NCI-H2029 treated with DMSO at 0.1 percent for 48 hours (cell line): ENCODE data around the gene LENG1.

ENCODE experiments used
- DNase-seq: peaks from one replicate; lab custom pipeline; 2025; lab: John Stamatoyannopoulos, UW

Gene LENG1

DNA sequence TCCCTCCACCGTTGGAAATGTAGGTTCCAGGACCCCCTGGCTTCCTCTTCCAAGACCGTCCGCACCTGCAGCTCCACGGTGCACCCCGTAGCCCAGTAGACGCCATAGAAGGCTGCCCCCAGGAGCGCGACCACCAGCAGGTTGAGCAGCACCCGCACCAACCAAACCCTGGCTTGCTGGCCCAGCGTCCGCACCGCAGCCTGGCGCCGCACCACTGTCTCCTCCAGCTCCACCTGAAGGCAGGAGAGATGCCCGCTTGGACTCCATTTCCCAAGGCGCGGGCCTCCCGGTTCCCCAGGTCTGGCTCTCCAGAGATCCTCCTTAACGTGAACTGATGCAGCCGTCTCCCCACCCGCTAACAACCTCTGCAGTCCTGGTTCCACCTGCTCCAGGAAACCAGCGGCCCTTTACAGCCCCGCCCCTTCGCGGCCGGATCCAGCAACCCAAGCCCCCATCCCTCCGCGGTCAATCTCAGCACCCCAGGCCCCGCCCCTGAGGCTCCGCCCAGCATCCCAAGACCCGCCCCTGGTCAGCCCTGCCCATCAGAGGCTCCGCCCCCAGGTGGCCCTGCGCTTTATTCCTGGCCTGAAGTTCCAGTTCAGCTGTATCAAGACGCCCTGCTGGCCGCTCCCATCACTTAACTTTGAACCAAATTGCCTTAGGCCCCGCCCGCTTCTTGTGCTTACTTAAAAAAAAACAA is 5.0 kb upstream of the LENG1 start:
- peak; percentile 10 for DNase-seq

DNA sequence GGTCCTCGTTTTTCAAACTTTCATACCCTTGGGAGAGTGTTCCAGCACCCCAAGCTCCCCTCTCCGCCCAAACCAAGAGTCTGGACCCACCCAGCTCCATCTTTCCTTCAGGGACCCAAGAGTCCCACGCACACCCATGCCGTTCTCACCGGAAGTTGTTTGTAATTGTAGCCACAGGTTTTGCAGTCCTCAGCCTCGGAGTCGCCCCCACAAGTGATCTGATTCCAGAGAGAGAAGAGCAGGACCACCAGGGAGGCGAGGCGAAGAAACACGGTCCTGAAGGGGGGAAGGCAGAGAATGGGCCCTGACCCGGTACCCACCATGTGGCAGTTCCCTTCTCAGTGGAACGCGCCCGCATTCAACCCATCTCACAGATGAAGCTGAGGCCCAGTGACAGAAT is 3.4 kb upstream of the LENG1 start:
- DNase-seq = no peak

DNA sequence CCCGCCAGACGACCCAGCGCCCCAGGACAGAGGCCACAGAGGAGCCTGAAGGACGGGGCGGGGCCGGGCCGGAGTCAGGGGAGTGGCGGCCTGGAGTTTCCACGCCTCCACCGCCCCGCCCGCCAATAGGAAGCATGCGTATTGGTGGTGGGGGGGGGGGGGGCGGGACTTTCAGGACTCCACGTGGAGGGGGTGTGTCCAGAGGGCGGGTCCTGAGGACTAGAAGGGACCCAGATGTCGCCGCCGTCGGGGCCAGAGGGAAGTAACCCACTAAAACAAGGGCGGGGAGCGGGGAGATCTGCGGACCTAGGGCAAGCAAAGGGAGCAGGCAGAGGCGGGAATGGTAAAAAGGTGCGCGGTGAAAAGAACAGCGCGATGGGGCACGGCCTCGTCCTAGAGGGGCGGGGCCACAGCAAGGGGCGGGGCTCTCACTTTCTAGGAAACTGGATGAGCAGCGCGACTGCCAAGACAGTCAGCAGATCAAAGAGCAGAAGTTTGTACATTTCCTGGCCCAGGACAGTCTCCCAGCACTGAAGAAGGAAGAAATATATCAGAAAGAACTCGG is 2.8 kb upstream of the LENG1 start:
- peak; percentile 41 for DNase-seq

GRCh38 chr19:54160854-54161253 is 1.3 kb upstream of the LENG1 start:
- no peak for DNase-seq

DNA sequence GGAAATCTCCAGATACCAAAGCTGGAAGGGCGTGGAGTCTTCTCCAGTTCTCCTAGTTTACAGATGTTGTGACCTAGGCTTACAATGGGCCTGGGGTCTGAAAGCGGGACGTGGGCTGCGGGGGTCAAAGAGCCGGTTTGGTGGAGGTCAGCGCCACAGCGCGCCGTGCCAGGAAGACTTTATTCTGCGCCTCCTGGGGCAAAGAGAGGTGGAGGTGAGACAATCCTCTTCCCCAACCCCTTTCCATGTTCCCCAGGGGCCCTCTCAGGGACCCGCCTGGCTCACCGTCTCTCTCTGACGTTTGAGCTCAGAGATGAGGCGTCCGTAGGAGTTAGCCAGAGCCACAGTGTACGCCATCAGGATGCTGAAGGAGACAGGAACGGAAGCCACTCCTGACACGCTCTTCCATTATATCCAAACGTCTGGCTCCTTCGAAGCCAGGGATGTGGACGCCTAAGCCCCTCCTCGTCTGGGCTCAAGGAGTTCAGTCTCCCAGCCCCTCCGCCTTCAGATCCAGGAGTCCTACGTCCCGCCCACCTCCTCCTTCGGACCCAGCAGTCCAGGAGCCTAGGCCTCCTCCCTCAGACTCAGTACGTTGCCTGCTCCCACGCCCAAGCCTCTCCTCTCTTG is 776 bp upstream of the LENG1 start:
- DNase-seq = no peak

DNA sequence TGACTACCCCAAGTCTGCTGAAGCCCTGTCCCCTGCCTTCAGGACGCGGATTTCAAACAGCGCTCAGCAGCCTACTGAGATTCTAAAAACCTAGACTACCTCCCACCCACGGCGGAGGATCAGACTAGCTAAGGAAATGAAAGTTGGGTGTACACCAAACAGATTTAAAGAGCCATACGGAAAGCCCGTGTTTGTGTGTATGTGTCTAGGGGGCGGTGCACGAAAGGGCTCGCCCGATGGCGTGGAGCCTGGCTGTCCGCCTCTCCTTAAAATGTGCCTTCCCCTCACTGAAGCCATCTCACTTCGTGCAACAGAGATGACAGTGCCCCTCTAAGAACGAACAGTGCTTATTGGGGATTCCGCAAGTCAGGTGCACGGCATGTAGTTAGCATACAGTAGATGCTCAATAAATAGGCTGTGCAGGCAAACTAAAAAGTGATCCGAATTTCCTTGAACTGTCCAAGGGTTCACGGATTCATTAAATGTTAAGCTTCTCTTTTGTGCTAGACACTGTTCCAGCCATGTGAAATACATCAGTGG is 639 bp downstream of the LENG1 start:
- DNase-seq = no peak

- no peak for DNase-seq
These were observed 2.6 kb downstream of the LENG1 start for GRCh38 chr19:54156953-54157352.

GRCh38 chr19:54156490-54156889 is 3.0 kb downstream of the LENG1 start:
- no peak for DNase-seq

- no peak for DNase-seq
These were observed 3.8 kb downstream of the LENG1 start for GRCh38 chr19:54155694-54156093.

- no peak for DNase-seq
These were observed 4.7 kb downstream of the LENG1 start for GRCh38 chr19:54154603-54155345.

GRCh38 chr19:54153731-54154326 is 5.7 kb downstream of the LENG1 start:
- no peak for DNase-seq

GRCh38 chr19:54152878-54153524 is 6.5 kb downstream of the LENG1 start:
- DNase-seq = no peak

- DNase-seq = no peak
These were observed 7.3 kb downstream of the LENG1 start for GRCh38 chr19:54152267-54152666.

DNA sequence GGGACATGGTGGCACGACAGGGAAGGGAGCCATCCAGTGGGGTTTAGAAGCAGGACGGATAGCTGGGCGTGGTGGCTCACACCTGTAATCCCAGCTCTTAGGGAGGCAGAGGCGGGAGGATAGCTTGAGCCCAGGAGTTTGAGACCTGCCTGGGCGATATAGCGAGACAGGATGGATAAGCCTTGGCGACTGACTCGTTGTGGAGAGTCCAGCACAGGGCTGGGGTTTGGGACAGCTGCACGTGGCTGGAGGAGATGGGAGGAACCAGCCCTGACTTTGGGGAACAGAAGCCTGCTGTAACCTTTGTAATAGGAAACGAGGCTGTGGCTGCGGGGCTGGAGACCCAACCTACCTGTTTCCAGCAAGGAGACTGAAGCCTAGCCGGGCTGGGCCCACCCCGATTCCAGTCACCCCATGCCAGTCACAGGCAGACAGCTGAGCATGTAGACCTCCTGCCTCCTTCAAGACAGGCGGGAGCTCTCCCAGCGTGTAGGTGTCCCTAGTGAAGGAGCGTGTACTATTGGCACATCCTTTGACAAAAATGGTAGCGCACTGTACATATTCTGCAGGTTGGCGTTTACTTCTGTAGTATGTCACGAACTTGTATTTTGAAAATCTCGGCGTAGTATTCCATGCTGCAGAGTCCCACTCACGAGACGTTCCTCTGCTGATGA is 8.0 kb downstream of the LENG1 start:
- no peak for DNase-seq

- DNase-seq = no peak
These were observed 10.3 kb downstream of the LENG1 start for GRCh38 chr19:54149021-54149812.

DNA sequence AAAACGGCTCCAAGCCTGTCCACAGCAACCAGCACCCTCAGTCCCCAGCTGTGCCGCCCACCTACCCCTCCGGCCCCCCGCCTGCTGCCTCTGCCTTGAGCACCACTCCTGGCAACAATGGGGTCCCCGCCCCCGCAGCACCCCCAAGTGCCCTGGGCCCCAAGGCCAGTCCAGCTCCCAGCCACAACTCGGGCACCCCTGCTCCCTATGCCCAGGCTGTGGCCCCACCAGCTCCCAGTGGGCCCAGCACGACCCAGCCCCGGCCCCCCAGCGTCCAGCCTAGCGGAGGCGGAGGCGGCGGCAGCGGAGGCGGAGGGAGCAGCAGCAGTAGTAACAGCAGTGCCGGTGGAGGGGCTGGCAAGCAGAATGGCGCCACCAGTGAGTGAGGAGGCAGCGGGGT is 11.4 kb downstream of the LENG1 start:
- DNase-seq = no peak

DNA sequence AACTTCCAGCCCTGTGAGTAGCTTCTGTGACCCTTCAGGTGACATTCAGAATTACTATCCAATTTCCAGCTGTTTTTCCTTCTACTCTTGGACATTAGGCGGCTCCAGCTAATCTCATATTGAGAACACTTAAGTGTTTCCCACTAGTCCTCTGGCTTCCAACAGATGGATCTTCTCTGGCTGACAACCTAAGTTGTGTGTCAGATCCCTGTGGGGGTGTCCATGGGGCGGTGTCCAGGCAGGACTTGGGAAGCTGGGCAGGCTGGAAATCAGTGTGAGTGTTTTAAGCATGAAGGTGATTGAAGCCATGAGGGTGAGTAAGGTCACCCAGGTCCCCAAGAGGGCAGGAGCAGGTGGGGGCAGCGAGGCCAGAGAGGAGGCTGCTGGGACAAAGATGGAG is 11.8 kb downstream of the LENG1 start:
- DNase-seq = no peak

GRCh38 chr19:54145541-54146158 is 13.9 kb downstream of the LENG1 start:
- DNase-seq = no peak

- no peak for DNase-seq
These were observed 17.2 kb downstream of the LENG1 start for GRCh38 chr19:54142166-54142780.
